HFFc6 (cell line): ENCODE data around the gene TRPV4. TPM values are rescaled to one million over a fixed set of nuclear protein-coding genes. Genes with fewer than 3 reads are reported as not detected.

Experiments used
- DNase-seq: peaks from one replicate; pipeline ENCODE4 v3.0.0-alpha.2; 2018
- H3K27ac Mint-ChIP-seq: 2 replicates; pipeline ENCODE4 v1.8.0; 2020; ENCODE audit warnings: mild to moderate bottlenecking, mixed read lengths
- H3K27me3 Mint-ChIP-seq: 2 replicates; pipeline ENCODE4 v1.8.0; 2021; ENCODE audit warnings: mild to moderate bottlenecking, moderate library complexity, mixed read lengths; ENCODE audit not compliant: insufficient read depth
- H3K36me3 Mint-ChIP-seq: 2 replicates; pipeline ENCODE4 v1.8.0; 2021; ENCODE audit warnings: low read depth, mixed read lengths
- H3K4me1 Mint-ChIP-seq: 2 replicates; pipeline ENCODE4 v1.8.0; 2020; ENCODE audit warnings: low read depth, mixed read lengths
- H3K4me3 Mint-ChIP-seq: 2 replicates; pipeline ENCODE4 v1.8.0; 2020; ENCODE audit warnings: mild to moderate bottlenecking, moderate library complexity, mixed read lengths
- H3K9me3 Mint-ChIP-seq: 2 replicates; pipeline ENCODE4 v1.8.0; 2020; ENCODE audit warnings: mild to moderate bottlenecking, mixed read lengths
- total RNA-seq, 6 experiments: library from RNA; stranded (reverse); fragmentation: NEBNext Ultra II Directional; extraction: Animal tissue kit (Norgen Biotek cat#: 25700); gene quantifications; 2 replicates in 1 of 6; 3 replicates in 5 of 6; pipeline ENCODE4 v1.2.3, GENCODE V29; 2021
- TF ChIP-seq, protein P1 (sequence below): fragments of 200-600 bp; sonication (generic); IDR thresholded peaks from 2 replicates; pipeline ENCODE4 v1.5.0; 2021; ENCODE audit warnings: antibody characterized with exemption, mild to moderate bottlenecking

Gene TRPV4
- total RNA-seq, 6 experiments from 2014 or later, result 1.6 to 2.5 (median 1.9) TPM

DNA sequence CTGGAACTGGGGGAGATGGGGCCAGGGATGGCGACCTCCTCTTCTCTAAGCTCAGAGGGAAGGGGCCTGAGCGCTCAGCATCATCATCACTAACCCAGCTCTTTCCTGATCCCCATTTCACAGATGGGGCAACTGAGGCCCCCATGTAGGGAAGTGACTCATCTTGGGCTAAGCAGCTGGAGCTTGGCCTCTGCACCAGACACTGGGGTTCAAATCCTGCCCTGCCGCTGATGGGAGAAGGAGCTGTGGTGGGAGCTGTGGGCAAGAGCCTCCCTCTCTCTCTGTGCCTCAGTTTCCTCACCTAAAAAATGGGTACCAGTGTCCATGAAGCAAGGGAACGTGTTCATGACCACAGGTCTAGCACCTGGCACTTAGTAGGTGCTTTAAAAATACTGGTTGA is 2.6 kb upstream of the TRPV4 start:
- Mint-ChIP-seq H3K4me1 (peaks cover 46% of the 10 kb centered on the region), H3K27ac (no peak overlapping the region), H3K9me3 (no peaks in the 10 kb centered on the region), H3K4me3 (no peak overlapping the region), H3K36me3 (no peaks in the 10 kb centered on the region), H3K27me3 (peaks cover 2% of the 10 kb centered on the region)
- TF ChIP-seq, protein P1, sequence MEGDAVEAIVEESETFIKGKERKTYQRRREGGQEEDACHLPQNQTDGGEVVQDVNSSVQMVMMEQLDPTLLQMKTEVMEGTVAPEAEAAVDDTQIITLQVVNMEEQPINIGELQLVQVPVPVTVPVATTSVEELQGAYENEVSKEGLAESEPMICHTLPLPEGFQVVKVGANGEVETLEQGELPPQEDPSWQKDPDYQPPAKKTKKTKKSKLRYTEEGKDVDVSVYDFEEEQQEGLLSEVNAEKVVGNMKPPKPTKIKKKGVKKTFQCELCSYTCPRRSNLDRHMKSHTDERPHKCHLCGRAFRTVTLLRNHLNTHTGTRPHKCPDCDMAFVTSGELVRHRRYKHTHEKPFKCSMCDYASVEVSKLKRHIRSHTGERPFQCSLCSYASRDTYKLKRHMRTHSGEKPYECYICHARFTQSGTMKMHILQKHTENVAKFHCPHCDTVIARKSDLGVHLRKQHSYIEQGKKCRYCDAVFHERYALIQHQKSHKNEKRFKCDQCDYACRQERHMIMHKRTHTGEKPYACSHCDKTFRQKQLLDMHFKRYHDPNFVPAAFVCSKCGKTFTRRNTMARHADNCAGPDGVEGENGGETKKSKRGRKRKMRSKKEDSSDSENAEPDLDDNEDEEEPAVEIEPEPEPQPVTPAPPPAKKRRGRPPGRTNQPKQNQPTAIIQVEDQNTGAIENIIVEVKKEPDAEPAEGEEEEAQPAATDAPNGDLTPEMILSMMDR, result no peak
- no peak for DNase-seq

DNA sequence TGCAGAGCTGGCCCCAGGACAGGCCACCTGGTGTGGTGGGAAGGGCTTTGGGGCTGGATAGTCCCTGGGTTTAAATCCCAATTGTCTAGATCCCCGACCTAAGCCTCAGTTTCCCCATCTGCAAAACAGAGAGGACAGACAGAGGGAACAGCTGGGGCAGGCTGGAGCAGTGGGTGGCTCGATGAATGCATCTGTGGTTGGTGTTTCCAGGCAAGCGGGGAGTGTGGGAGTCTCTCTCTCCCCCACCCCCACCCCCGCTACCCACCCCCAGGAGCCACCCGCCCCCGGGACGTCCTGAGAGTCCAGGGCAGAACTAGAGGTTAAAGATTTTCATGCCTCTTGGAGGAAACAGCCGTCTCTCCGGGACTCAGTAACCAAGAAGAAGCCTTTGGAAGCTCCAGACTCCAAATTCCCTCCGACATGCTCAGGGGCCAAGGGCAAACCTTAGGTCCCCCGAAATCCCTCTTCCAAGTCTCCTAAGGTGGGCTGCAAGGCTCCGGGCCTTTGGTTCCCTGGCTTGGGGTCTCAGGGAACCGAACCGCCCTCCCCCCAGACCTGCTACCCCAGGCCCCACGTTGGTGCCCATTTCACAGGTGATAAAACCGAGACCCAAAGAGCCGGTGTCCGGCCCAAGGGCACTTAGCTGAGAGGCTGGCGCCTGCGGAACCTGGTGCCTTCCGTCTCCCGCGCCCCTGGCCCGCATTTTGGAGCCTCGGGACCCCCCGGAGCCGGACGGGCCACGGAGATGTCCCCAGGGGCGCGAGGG is 474 bp downstream of the TRPV4 start:
- Mint-ChIP-seq H3K4me3 (peak overlapping the region; percentile 64), H3K9me3 (no peaks in the 10 kb centered on the region), H3K27ac (no peak overlapping the region), H3K27me3 (peaks cover 4% of the 10 kb centered on the region; the same call in 1 of the 2 replicates), H3K4me1 (peaks cover 21% of the 10 kb centered on the region), H3K36me3 (no peaks in the 10 kb centered on the region)
- DNase-seq, result no peak
- TF ChIP-seq, protein P1, result no peak

DNA sequence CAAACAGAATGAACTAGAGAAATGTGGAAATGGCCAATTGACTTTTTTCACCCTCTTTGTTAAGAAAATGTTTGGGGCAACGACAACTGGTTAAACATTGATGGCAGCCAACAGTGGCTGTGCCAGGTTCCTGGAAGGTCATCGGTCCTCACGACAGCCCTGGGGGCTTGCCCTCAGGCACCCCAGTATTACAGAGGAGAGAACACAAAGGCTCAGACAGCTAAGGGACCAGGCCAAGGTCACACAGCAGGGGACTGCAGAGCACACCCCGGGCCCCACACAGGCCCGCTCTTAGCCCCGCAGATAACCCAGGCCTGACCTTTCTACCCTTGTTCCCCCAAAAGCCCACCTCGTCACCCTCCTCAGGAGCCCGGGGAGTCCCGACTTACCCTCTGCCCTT is 1.3 kb downstream of the TRPV4 start:
- H3K4me3 Mint-ChIP-seq, result no peak overlapping the region
- peaks cover 4% of the 10 kb centered on the region; the same call in 1 of the 2 replicates for H3K27me3 Mint-ChIP-seq
- no peaks in the 10 kb centered on the region for H3K36me3 Mint-ChIP-seq
- TF ChIP-seq, protein P1, result no peak
- DNase-seq, result no peak
- H3K4me1 Mint-ChIP-seq, result peaks cover 14% of the 10 kb centered on the region
- no peak overlapping the region for H3K27ac Mint-ChIP-seq
- H3K9me3 Mint-ChIP-seq, result no peaks in the 10 kb centered on the region

DNA sequence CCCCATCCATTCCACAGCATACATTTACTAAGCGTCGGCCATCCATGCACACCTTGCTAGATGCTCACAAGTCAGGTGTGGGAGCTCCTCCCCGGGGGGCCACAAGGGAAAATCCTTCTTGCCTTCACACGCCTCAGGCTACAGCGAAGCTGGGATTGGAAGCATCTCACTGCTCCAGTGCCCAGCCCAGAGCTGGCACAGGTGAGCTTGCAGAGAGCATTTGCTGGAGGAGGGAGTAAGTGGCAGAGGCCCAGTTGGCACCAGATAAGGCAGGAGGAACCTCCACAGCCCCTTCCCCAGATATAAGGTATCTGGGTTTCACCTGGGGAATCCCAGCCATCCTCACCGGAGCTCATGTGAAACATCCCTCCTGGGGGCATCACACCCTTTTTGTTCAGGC is 1.8 kb downstream of the TRPV4 start:
- no peak for DNase-seq

DNA sequence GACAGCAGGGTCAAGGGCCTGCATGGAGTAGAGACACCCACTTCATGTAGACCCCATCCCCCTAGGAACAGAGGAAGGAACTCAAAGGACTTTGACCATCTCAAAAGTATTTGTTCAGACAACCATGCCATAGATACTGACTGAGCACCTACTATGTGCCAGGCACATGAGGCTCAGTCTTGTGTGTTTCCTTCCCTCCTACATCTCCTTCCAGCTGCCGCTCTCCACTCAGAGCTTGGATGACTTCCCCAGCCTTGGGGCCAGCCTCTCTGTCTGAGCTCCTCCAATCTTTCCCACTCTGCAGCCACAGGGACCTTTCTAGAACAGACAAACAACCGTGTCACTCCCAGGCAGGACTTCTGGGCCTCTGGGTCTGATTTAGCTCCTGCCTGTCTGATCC is 2.5 kb downstream of the TRPV4 start:
- peaks cover 5% of the 10 kb centered on the region for H3K4me1 Mint-ChIP-seq
- TF ChIP-seq, protein P1, result no peak
- no peak overlapping the region for H3K27ac Mint-ChIP-seq
- H3K36me3 Mint-ChIP-seq, result no peaks in the 10 kb centered on the region
- DNase-seq, result no peak
- peaks cover 4% of the 10 kb centered on the region; the same call in 1 of the 2 replicates for H3K27me3 Mint-ChIP-seq
- no peaks in the 10 kb centered on the region for H3K9me3 Mint-ChIP-seq
- no peak overlapping the region for H3K4me3 Mint-ChIP-seq

More for the DNA sequence above, 1.8 kb downstream of the TRPV4 start:
- Mint-ChIP-seq H3K9me3 (no peaks in the 10 kb centered on the region), H3K4me1 (peaks cover 8% of the 10 kb centered on the region), H3K4me3 (no peak overlapping the region), H3K36me3 (no peaks in the 10 kb centered on the region), H3K27me3 (peaks cover 4% of the 10 kb centered on the region; the same call in 1 of the 2 replicates), H3K27ac (no peak overlapping the region)
- TF ChIP-seq, protein P1, result no peak
